SK-N-SH treated with all-trans-retinoic acid at 6 μM for 48 hours (cell line): ENCODE data around the gene ITGB4.

ENCODE experiments used
- ATAC-seq: fragments of 200-7000 bp; cut with Tn5 transposase; 3 replicates; pipeline ENCODE4 v1.9.1; 2020; ENCODE audit warnings: mild to moderate bottlenecking, moderate library complexity
- BACH2 ChIP-seq: fragments of 250-450 bp; sonication (Bioruptor Pico); IDR thresholded peaks from 2 replicates; pipeline ENCODE4 v1.9.0; 2021; ENCODE audit warnings: mild to moderate bottlenecking, borderline replicate concordance
- CSDC2 ChIP-seq: fragments of 250-450 bp; sonication (Bioruptor Pico); IDR thresholded peaks from 2 replicates; pipeline ENCODE4 v1.5.0; 2020; ENCODE audit warnings: mild to moderate bottlenecking, moderate library complexity
- ESRRG ChIP-seq: fragments of 250-450 bp; sonication (Bioruptor Pico); IDR thresholded peaks from 2 replicates; pipeline ENCODE4 v1.6.1; 2021; ENCODE audit warnings: mild to moderate bottlenecking
- GLIS3 ChIP-seq: fragments of 250-450 bp; sonication (Bioruptor Pico); IDR thresholded peaks from 2 replicates; pipeline ENCODE4 v1.5.0; 2020; ENCODE audit warnings: mild to moderate bottlenecking, moderate library complexity
- ISL1 ChIP-seq: fragments of 250-450 bp; sonication (Bioruptor Pico); IDR thresholded peaks from 2 replicates; pipeline ENCODE4 v2.1.2; 2022; ENCODE audit warnings: mild to moderate bottlenecking, moderate library complexity
- OSR1 ChIP-seq: fragments of 250-450 bp; sonication (Bioruptor Pico); IDR thresholded peaks from 2 replicates; pipeline ENCODE4 v1.8.0; 2022; ENCODE audit warnings: moderate library complexity, mild to moderate bottlenecking, inconsistent platforms
- PPARA ChIP-seq: fragments of 250-450 bp; sonication (Bioruptor Pico); IDR thresholded peaks from 2 replicates; pipeline ENCODE4 v1.5.0; 2020; ENCODE audit warnings: mild to moderate bottlenecking, borderline replicate concordance
- RARB ChIP-seq: fragments of 250-450 bp; sonication (Bioruptor Pico); IDR thresholded peaks from 2 replicates; pipeline ENCODE4 v1.8.0; 2021; ENCODE audit warnings: mild to moderate bottlenecking, moderate library complexity
- SNAI2 ChIP-seq: fragments of 250-450 bp; sonication (Bioruptor Pico); IDR thresholded peaks from 2 replicates; pipeline ENCODE4 v1.5.0; 2020; ENCODE audit warnings: mild to moderate bottlenecking, moderate library complexity
- TCF4 ChIP-seq: fragments of 250-450 bp; sonication (Bioruptor Pico); IDR thresholded peaks from 2 replicates; pipeline ENCODE4 v1.8.0; 2021; ENCODE audit warnings: mild to moderate bottlenecking, moderate library complexity, borderline replicate concordance
- TOX ChIP-seq: fragments of 250-450 bp; sonication (Bioruptor Pico); IDR thresholded peaks from 2 replicates; pipeline ENCODE4 v1.8.0; 2021; ENCODE audit warnings: mild to moderate bottlenecking, moderate library complexity, borderline replicate concordance
- ZC3H10 ChIP-seq: fragments of 250-450 bp; sonication (Bioruptor Pico); IDR thresholded peaks from 2 replicates; pipeline ENCODE4 v1.5.1; 2021; ENCODE audit warnings: mild to moderate bottlenecking, moderate library complexity
- ZFP3 ChIP-seq: fragments of 250-450 bp; sonication (Bioruptor Pico); IDR thresholded peaks from 2 replicates; pipeline ENCODE4 v1.5.0; 2020; ENCODE audit warnings: mild to moderate bottlenecking, moderate library complexity
- ZNF565 ChIP-seq: fragments of 450-650 bp; formaldehyde crosslinking; conservative IDR thresholded peaks from 2 replicates; pipeline ENCODE4 v1.5.0; 2020; ENCODE audit warnings: low read depth, mild to moderate bottlenecking, moderate library complexity
- ZNF70 ChIP-seq: fragments of 450-650 bp; formaldehyde crosslinking; IDR thresholded peaks from 2 replicates; pipeline ENCODE4 v1.5.0; 2020; ENCODE audit warnings: mild to moderate bottlenecking, moderate library complexity
- ZNF8 ChIP-seq: fragments of 450-650 bp; formaldehyde crosslinking; IDR thresholded peaks from 2 replicates; pipeline ENCODE4 v1.5.0; 2020; ENCODE audit warnings: mild to moderate bottlenecking, moderate library complexity
- TF ChIP-seq, protein P1 (sequence below): fragments of 250-450 bp; sonication (Bioruptor Pico); IDR thresholded peaks from 2 replicates; pipeline ENCODE4 v1.8.0; 2021; ENCODE audit warnings: low read depth, mild to moderate bottlenecking, moderate library complexity, borderline replicate concordance
- TF ChIP-seq, protein P2 (sequence below): fragments of 250-450 bp; sonication (Bioruptor Pico); IDR thresholded peaks from 2 replicates; pipeline ENCODE4 v1.5.1; 2020; ENCODE audit warnings: low read depth, mild to moderate bottlenecking, moderate library complexity
- TF ChIP-seq, protein P3 (sequence below): fragments of 250-450 bp; sonication (Bioruptor Pico); IDR thresholded peaks from 2 replicates; pipeline ENCODE4 v1.5.1; 2021; ENCODE audit warnings: mild to moderate bottlenecking, moderate library complexity
- TF ChIP-seq, protein P4 (sequence below): fragments of 250-450 bp; sonication (Bioruptor Pico); IDR thresholded peaks from 2 replicates; pipeline ENCODE4 v1.8.0; 2020; ENCODE audit warnings: mild to moderate bottlenecking, moderate library complexity, borderline replicate concordance
- TF ChIP-seq, protein P5 (sequence below): fragments of 250-450 bp; sonication (Bioruptor Pico); IDR thresholded peaks from 2 replicates; pipeline ENCODE4 v1.5.0; 2020; ENCODE audit warnings: mild to moderate bottlenecking, moderate library complexity

Gene ITGB4

DNA sequence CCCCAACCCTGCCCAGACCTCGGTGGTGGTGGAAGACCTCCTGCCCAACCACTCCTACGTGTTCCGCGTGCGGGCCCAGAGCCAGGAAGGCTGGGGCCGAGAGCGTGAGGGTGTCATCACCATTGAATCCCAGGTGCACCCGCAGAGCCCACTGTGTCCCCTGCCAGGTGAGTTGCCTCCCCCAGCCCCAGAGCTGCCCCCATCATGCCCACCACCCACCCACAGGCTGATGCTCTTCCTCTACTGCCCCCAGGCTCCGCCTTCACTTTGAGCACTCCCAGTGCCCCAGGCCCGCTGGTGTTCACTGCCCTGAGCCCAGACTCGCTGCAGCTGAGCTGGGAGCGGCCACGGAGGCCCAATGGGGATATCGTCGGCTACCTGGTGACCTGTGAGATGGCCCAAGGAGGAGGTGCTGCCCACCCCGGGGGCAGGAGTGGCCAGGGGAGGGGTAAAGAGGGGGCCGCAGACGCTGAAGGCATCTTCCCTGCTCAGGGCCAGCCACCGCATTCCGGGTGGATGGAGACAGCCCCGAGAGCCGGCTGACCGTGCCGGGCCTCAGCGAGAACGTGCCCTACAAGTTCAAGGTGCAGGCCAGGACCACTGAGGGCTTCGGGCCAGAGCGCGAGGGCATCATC lies 35.3 kb downstream of the ITGB4 start:
- ATAC-seq = no peak
- TF ChIP-seq, protein P1, sequence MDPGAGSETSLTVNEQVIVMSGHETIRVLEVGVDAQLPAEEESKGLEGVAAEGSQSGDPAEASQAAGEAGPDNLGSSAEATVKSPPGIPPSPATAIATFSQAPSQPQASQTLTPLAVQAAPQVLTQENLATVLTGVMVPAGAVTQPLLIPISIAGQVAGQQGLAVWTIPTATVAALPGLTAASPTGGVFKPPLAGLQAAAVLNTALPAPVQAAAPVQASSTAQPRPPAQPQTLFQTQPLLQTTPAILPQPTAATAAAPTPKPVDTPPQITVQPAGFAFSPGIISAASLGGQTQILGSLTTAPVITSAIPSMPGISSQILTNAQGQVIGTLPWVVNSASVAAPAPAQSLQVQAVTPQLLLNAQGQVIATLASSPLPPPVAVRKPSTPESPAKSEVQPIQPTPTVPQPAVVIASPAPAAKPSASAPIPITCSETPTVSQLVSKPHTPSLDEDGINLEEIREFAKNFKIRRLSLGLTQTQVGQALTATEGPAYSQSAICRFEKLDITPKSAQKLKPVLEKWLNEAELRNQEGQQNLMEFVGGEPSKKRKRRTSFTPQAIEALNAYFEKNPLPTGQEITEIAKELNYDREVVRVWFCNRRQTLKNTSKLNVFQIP (CRISPR knock-in tag) = no peak
- TF ChIP-seq TCF4 (no peak), ZNF565 (CRISPR knock-in tag) (no peak), ZNF8 (CRISPR knock-in tag) (no peak), ZC3H10 (CRISPR knock-in tag) (no peak), ESRRG (no peak), PPARA (CRISPR knock-in tag) (no peak), BACH2 (CRISPR knock-in tag) (no peak), GLIS3 (CRISPR knock-in tag) (no peak), RARB (CRISPR knock-in tag) (no peak)
- TF ChIP-seq, protein P2, sequence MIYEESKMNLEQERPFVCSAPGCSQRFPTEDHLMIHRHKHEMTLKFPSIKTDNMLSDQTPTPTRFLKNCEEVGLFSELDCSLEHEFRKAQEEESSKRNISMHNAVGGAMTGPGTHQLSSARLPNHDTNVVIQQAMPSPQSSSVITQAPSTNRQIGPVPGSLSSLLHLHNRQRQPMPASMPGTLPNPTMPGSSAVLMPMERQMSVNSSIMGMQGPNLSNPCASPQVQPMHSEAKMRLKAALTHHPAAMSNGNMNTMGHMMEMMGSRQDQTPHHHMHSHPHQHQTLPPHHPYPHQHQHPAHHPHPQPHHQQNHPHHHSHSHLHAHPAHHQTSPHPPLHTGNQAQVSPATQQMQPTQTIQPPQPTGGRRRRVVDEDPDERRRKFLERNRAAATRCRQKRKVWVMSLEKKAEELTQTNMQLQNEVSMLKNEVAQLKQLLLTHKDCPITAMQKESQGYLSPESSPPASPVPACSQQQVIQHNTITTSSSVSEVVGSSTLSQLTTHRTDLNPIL (CRISPR knock-in tag) = no peak
- TF ChIP-seq, protein P3, sequence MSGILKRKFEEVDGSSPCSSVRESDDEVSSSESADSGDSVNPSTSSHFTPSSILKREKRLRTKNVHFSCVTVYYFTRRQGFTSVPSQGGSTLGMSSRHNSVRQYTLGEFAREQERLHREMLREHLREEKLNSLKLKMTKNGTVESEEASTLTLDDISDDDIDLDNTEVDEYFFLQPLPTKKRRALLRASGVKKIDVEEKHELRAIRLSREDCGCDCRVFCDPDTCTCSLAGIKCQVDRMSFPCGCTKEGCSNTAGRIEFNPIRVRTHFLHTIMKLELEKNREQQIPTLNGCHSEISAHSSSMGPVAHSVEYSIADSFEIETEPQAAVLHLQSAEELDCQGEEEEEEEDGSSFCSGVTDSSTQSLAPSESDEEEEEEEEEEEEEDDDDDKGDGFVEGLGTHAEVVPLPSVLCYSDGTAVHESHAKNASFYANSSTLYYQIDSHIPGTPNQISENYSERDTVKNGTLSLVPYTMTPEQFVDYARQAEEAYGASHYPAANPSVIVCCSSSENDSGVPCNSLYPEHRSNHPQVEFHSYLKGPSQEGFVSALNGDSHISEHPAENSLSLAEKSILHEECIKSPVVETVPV = no peak
- TF ChIP-seq, protein P4, sequence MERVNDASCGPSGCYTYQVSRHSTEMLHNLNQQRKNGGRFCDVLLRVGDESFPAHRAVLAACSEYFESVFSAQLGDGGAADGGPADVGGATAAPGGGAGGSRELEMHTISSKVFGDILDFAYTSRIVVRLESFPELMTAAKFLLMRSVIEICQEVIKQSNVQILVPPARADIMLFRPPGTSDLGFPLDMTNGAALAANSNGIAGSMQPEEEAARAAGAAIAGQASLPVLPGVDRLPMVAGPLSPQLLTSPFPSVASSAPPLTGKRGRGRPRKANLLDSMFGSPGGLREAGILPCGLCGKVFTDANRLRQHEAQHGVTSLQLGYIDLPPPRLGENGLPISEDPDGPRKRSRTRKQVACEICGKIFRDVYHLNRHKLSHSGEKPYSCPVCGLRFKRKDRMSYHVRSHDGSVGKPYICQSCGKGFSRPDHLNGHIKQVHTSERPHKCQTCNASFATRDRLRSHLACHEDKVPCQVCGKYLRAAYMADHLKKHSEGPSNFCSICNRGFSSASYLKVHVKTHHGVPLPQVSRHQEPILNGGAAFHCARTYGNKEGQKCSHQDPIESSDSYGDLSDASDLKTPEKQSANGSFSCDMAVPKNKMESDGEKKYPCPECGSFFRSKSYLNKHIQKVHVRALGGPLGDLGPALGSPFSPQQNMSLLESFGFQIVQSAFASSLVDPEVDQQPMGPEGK (CRISPR knock-in tag) = no peak

DNA sequence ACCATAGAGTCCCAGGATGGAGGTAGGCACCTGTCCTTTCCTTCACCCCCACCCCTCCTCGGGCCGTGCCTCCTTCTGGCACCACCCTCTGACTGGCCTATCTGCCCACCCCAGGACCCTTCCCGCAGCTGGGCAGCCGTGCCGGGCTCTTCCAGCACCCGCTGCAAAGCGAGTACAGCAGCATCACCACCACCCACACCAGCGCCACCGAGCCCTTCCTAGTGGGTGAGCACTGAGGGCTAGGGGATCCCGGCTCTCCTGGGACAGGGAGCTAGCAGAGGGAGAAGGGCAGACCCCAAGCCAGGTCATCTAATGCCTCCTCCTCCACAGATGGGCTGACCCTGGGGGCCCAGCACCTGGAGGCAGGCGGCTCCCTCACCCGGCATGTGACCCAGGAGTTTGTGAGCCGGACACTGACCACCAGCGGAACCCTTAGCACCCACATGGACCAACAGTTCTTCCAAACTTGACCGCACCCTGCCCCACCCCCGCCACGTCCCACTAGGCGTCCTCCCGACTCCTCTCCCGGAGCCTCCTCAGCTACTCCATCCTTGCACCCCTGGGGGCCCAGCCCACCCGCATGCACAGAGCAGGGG lies 35.9 kb downstream of the ITGB4 start:
- ATAC-seq = no peak
- TF ChIP-seq GLIS3 (CRISPR knock-in tag) (no peak), ZC3H10 (CRISPR knock-in tag) (no peak)

DNA sequence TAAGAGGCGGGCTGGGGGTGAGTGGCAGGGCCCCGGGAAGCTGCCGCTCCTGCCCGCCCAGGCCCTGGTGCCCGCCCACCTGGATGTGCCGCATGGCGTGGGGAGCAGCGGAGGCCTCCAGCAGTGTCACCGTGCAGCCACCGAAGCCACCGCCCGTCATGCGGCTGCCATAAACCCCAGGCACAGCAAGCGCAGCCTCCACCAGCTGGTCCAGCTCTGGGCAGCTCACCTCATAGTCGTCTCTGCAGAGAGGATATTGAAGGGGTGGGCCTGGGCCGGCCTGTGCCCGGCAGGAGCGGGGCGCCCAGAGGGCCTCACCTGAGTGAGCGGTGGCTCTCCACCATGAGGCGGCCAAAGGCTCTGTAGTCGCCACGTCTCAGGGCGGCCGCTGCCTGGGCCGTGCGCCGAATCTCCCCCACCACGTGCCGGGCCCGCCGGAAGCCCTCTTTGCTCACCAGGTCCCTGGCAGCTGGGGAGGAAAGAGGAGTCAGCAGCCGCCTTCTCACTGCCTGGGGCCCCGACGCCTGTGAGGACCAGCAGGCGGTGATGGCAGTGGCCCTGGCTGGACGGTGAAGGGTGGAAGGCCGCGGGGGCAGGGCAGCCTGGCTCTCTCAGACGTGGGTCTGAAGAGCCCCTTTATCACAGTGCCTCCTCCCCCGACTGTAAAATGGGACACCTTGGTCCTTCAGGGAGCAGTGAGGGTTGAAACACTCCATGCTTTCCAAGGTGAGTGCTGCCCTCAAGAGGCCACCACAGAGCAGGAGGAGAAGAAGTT lies 37.1 kb downstream of the ITGB4 start:
- ATAC-seq = 0 out of 3 replicates have a peak, but pooled peaks have one; percentile 17
- TF ChIP-seq SNAI2 (no peak), ZFP3 (no peak), PPARA (CRISPR knock-in tag) (no peak), RARB (CRISPR knock-in tag) (no peak), ISL1 (CRISPR knock-in tag) (no peak), ZNF70 (CRISPR knock-in tag) (no peak), CSDC2 (CRISPR knock-in tag) (no peak), TOX (no peak), OSR1 (CRISPR knock-in tag) (no peak)
- TF ChIP-seq, protein P5, sequence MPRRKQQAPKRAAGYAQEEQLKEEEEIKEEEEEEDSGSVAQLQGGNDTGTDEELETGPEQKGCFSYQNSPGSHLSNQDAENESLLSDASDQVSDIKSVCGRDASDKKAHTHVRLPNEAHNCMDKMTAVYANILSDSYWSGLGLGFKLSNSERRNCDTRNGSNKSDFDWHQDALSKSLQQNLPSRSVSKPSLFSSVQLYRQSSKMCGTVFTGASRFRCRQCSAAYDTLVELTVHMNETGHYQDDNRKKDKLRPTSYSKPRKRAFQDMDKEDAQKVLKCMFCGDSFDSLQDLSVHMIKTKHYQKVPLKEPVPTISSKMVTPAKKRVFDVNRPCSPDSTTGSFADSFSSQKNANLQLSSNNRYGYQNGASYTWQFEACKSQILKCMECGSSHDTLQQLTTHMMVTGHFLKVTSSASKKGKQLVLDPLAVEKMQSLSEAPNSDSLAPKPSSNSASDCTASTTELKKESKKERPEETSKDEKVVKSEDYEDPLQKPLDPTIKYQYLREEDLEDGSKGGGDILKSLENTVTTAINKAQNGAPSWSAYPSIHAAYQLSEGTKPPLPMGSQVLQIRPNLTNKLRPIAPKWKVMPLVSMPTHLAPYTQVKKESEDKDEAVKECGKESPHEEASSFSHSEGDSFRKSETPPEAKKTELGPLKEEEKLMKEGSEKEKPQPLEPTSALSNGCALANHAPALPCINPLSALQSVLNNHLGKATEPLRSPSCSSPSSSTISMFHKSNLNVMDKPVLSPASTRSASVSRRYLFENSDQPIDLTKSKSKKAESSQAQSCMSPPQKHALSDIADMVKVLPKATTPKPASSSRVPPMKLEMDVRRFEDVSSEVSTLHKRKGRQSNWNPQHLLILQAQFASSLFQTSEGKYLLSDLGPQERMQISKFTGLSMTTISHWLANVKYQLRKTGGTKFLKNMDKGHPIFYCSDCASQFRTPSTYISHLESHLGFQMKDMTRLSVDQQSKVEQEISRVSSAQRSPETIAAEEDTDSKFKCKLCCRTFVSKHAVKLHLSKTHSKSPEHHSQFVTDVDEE = no peak
- TF ChIP-seq, protein P3 = no peak
- TF ChIP-seq, protein P1 (CRISPR knock-in tag) = no peak
- TF ChIP-seq, protein P2 (CRISPR knock-in tag) = no peak
